H9 (cell line): ENCODE data around the gene EPB41L5. TPM values are rescaled to one million over a fixed set of nuclear protein-coding genes. Genes with fewer than 3 reads are reported as not detected.

Source experiments
- DNase-seq: peaks from one replicate; pipeline ENCODE4 v3.0.0-alpha.2; 2017
- H2AFZ ChIP-seq: one replicate; pipeline ENCODE4 v1.6.1; 2013; ENCODE audit warnings: mild to moderate bottlenecking, low read length, control low read depth, moderate library complexity
- H2AK5ac ChIP-seq: 2 replicates; pipeline ENCODE4 v1.6.1; 2013; ENCODE audit warnings: low read length, control low read depth, mixed read lengths; ENCODE audit not compliant: insufficient read length
- H2BK120ac ChIP-seq: one replicate; pipeline ENCODE4 v1.6.1; 2013; ENCODE audit warnings: low read depth, mild to moderate bottlenecking, low read length, control low read depth, inconsistent platforms; ENCODE audit not compliant: poor library complexity, severe bottlenecking
- H2BK12ac ChIP-seq: 2 replicates; pipeline ENCODE4 v1.6.1; 2013; ENCODE audit warnings: low read length, control low read depth, mixed read lengths, low read depth; ENCODE audit not compliant: insufficient read length
- H2BK15ac ChIP-seq: 2 replicates; pipeline ENCODE4 v1.6.1; 2013; ENCODE audit warnings: low read depth, low read length, control low read depth
- H2BK20ac ChIP-seq: one replicate; pipeline ENCODE4 v1.6.1; 2013; ENCODE audit warnings: low read depth, mild to moderate bottlenecking, low read length, control low read depth, inconsistent platforms; ENCODE audit not compliant: poor library complexity, severe bottlenecking
- H2BK5ac ChIP-seq: 2 replicates; pipeline ENCODE4 v1.6.1; 2013; ENCODE audit warnings: low read length, control low read depth, mixed read lengths; ENCODE audit not compliant: insufficient read length
- H3K14ac ChIP-seq: 2 replicates; pipeline ENCODE4 v1.6.1; 2013; ENCODE audit warnings: low read length, control low read depth; ENCODE audit not compliant: insufficient read depth
- H3K18ac ChIP-seq: 2 replicates; pipeline ENCODE4 v1.6.1; 2013; ENCODE audit warnings: low read depth, mild to moderate bottlenecking, mixed read lengths, low read length, control low read depth; ENCODE audit not compliant: insufficient read length
- H3K23ac ChIP-seq: 2 replicates; pipeline ENCODE4 v1.6.1; 2013; ENCODE audit warnings: low read length, control low read depth, mixed read lengths, low read depth; ENCODE audit not compliant: insufficient read length
- H3K23me2 ChIP-seq: 2 replicates; pipeline ENCODE4 v1.6.1; 2013; ENCODE audit warnings: low read depth, mild to moderate bottlenecking, mixed read lengths, low read length, control low read depth; ENCODE audit not compliant: insufficient read length, poor library complexity, severe bottlenecking
- H3K27ac ChIP-seq: 2 replicates; pipeline ENCODE4 v1.5.1; 2013; ENCODE audit warnings: low read length, control low read depth, mixed read lengths, low read depth; ENCODE audit not compliant: insufficient read length
- H3K27me3 ChIP-seq: 2 replicates; pipeline ENCODE4 v1.6.1; 2013; ENCODE audit warnings: low read length, control low read depth, inconsistent platforms; ENCODE audit not compliant: insufficient read depth
- H3K4ac ChIP-seq: 2 replicates; pipeline ENCODE4 v1.6.1; 2013; ENCODE audit warnings: low read depth, mild to moderate bottlenecking, control low read depth, inconsistent platforms, low read length, moderate library complexity
- H3K4me1 ChIP-seq: 2 replicates; pipeline ENCODE4 v1.6.1; 2013; ENCODE audit warnings: low read length, control low read depth, inconsistent platforms; ENCODE audit not compliant: insufficient read depth
- H3K4me2 ChIP-seq: 2 replicates; pipeline ENCODE4 v1.6.1; 2013; ENCODE audit warnings: low read length, control low read depth, mixed read lengths; ENCODE audit not compliant: insufficient read length, insufficient read depth
- H3K56ac ChIP-seq: 2 replicates; pipeline ENCODE4 v1.6.1; 2013; ENCODE audit warnings: low read depth, mild to moderate bottlenecking, mixed read lengths, low read length, control low read depth; ENCODE audit not compliant: insufficient read length
- H3K79me1 ChIP-seq: 2 replicates; pipeline ENCODE4 v1.6.1; 2013; ENCODE audit warnings: low read depth, mild to moderate bottlenecking, moderate library complexity, low read length, control low read depth, inconsistent platforms; ENCODE audit not compliant: insufficient read depth, poor library complexity, severe bottlenecking
- H3K79me2 ChIP-seq: 2 replicates; pipeline ENCODE4 v1.6.1; 2013; ENCODE audit warnings: low read length, control low read depth, inconsistent platforms; ENCODE audit not compliant: insufficient read depth
- H3K9ac ChIP-seq: 2 replicates; pipeline ENCODE4 v1.6.1; 2013; ENCODE audit warnings: low read length, control low read depth, mixed read lengths; ENCODE audit not compliant: insufficient read length; ENCODE audit errors: extremely low read depth
- H3K9me3 ChIP-seq: one replicate; pipeline ENCODE4 v1.6.1; 2013; ENCODE audit warnings: low read depth, low read length, inconsistent platforms; ENCODE audit not compliant: control insufficient read depth
- H3T11ph ChIP-seq: one replicate; pipeline ENCODE4 v1.6.1; 2013; ENCODE audit warnings: mild to moderate bottlenecking, low read length, control low read depth, inconsistent platforms
- H4K20me1 ChIP-seq: one replicate; pipeline ENCODE4 v1.6.1; 2013; ENCODE audit not compliant: control insufficient read depth, insufficient read length, insufficient read depth
- H4K5ac ChIP-seq: 2 replicates; pipeline ENCODE4 v1.6.1; 2013; ENCODE audit warnings: low read depth, mild to moderate bottlenecking, mixed read lengths, low read length, control low read depth; ENCODE audit not compliant: insufficient read length
- H4K8ac ChIP-seq: replicated peaks from 2 replicates; pipeline ENCODE4 v1.6.1; 2013; ENCODE audit warnings: low read length, control low read depth, mixed read lengths, low read depth; ENCODE audit not compliant: insufficient read length
- H4K91ac ChIP-seq: 2 replicates; pipeline ENCODE4 v1.6.1; 2013; ENCODE audit warnings: low read depth, mild to moderate bottlenecking, moderate library complexity, mixed read lengths, low read length, control low read depth; ENCODE audit not compliant: insufficient read length
- H3K27ac Mint-ChIP-seq, 3 experiments: 2 replicates in 2 of 3; 3 replicates in 1 of 3; pipeline ENCODE4 v1.8.0; 2020 to 2021; ENCODE audit warnings: mixed read lengths in 3 of 3, mild to moderate bottlenecking in 1 of 3, moderate library complexity in 1 of 3
- H3K27me3 Mint-ChIP-seq: 2 replicates; pipeline ENCODE4 v1.8.0; 2021; ENCODE audit warnings: low read depth, mild to moderate bottlenecking, moderate library complexity, mixed read lengths
- H3K36me3 Mint-ChIP-seq, 3 experiments: 2 replicates in 2 of 3; 3 replicates in 1 of 3; pipeline ENCODE4 v1.8.0; 2020 to 2021; ENCODE audit warnings: low read depth in 3 of 3, mixed read lengths in 3 of 3; ENCODE audit not compliant: insufficient read depth in 1 of 3
- H3K4me1 Mint-ChIP-seq, 2 experiments: 2 replicates each; pipeline ENCODE4 v1.8.0; 2020; ENCODE audit warnings: mixed read lengths in 2 of 2
- H3K4me3 Mint-ChIP-seq, 2 experiments: 2 replicates in 1 of 2; 3 replicates in 1 of 2; pipeline ENCODE4 v1.8.0; 2020 to 2021; ENCODE audit warnings: mild to moderate bottlenecking in 2 of 2, mixed read lengths in 2 of 2, moderate library complexity in 1 of 2
- H3K9me3 Mint-ChIP-seq, 2 experiments: 2 replicates in 1 of 2; 3 replicates in 1 of 2; pipeline ENCODE4 v1.8.0; 2020; ENCODE audit warnings: mild to moderate bottlenecking in 2 of 2, mixed read lengths in 2 of 2, moderate library complexity in 1 of 2
- CTCF ChIP-seq: fragments of 200-600 bp; sonication (generic); conservative IDR thresholded peaks from 3 replicates; pipeline ENCODE4 v1.8.0; 2021; ENCODE audit warnings: antibody characterized with exemption, mild to moderate bottlenecking
- WGBS: extraction: QIAGEN DNeasy Blood & Tissue Kit; methylation state at CpG from one replicate; pipeline ENCODE4 v1.1.7; 2013; ENCODE audit warnings: missing lambda C conversion rate, low lambda C conversion rate, mixed read lengths; ENCODE audit not compliant: insufficient read length; ENCODE audit errors: extremely low coverage; 5-methylcytosine and 5-hydroxymethylcytosine counted together
- total RNA-seq: library from RNA; stranded (reverse); gene quantifications from 2 replicates; pipeline ENCODE4 v1.2.1, GENCODE V29; 2021

EPB41L5 gene
- total RNA-seq, 1 experiment from 2014 or later: 40.4 TPM

GRCh38 chr2:120206022-120206581 is 193.2 kb downstream of the EPB41L5 start:
- Histone ChIP-seq H2BK15ac (no peak overlapping the region), H3K27me3 (no peaks in the 10 kb centered on the region), H2BK20ac (no peak overlapping the region), H3K4me1 (peaks cover 3% of the 10 kb centered on the region; the same call in 1 of the 2 replicates), H4K91ac (no peak overlapping the region), H4K5ac (no peak overlapping the region), H3K56ac (no peak overlapping the region), H3K79me2 (no peaks in the 10 kb centered on the region), H3K23me2 (no peaks in the 10 kb centered on the region), H3K9me3 (no peaks in the 10 kb centered on the region), H3K14ac (no peak overlapping the region), H3T11ph (no peak overlapping the region), H2AFZ (no peak overlapping the region), H3K23ac (no peak overlapping the region), H3K18ac (no peak overlapping the region), H3K27ac (no peak overlapping the region), H3K79me1 (no peaks in the 10 kb centered on the region), H3K9ac (no peak overlapping the region), H3K4me2 (no peak overlapping the region), H2BK12ac (no peak overlapping the region), H4K20me1 (no peaks in the 10 kb centered on the region), H2BK120ac (no peak overlapping the region), H2AK5ac (no peak overlapping the region), H2BK5ac (no peak overlapping the region), H4K8ac (no peak overlapping the region), H3K4ac (no peak overlapping the region)
- peak; percentile 79 for DNase-seq
- H3K27ac Mint-ChIP-seq: no peak overlapping the region
- no peak overlapping the region for H3K4me3 Mint-ChIP-seq
- no peaks in the 10 kb centered on the region for H3K27me3 Mint-ChIP-seq
- peak; percentile 93 for TF ChIP-seq CTCF
- H3K4me1 Mint-ChIP-seq: peaks cover 4 to 8% of the 10 kb centered on the region in 2 experiments; a peak in 3 of 4 replicates
- WGBS: no CpG with 5 or more reads among the region's 8 CpGs
- no peaks in the 10 kb centered on the region for H3K36me3 Mint-ChIP-seq
- H3K9me3 Mint-ChIP-seq: no peaks in the 10 kb centered on the region
